NCI-H1436 (cell line): ENCODE results near the gene NAGS.
"Not testable (repeated sequence)": the region's sequence is repeated elsewhere in the genome, so short reads cannot be mapped to it uniquely, and the experiment has no call there.

Experiments used
- DNase-seq: peaks from one replicate; lab custom pipeline; 2025; lab: John Stamatoyannopoulos, UW

The NAGS gene

DNA sequence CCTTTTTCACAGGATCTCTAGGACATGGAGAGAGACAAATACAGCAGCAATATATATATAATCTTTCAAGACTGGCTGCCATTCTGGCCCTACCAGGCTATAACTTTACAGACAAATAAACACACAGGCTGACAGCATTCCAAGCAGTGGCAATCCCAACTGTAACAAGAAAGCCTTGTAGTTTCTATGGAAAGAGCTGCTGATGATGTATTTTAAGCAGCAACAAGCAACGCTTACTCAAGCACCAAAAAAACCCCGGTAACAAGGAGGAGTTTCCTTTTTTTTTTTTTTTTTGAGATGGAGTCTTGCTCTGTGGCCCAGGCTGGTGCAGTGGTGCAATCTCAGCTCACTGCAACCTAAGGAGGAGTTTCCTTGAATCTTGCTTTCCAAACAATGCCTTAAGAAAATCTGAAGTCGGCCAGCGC lies 38.9 kb downstream of the NAGS start:
- DNase-seq: no peak

DNA sequence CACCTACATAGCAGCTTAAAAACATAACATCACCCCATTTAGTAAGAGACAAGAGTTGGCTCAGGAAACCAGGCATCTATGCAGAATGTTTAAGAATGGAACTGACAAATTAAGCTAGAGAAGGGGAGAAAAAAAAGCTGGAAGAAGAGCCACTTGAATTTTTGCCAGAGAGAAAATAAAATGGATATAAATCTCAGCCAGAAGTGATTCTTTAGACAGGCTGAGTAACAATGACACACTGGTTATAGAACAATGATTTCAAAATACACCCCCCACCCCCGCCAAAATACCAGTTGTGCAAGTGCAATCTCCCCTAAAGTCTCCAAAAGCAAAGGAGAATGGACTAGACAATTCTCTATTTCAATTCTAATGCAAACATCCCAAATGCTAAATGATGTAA lies 39.6 kb downstream of the NAGS start:
- DNase-seq: no peak

DNA sequence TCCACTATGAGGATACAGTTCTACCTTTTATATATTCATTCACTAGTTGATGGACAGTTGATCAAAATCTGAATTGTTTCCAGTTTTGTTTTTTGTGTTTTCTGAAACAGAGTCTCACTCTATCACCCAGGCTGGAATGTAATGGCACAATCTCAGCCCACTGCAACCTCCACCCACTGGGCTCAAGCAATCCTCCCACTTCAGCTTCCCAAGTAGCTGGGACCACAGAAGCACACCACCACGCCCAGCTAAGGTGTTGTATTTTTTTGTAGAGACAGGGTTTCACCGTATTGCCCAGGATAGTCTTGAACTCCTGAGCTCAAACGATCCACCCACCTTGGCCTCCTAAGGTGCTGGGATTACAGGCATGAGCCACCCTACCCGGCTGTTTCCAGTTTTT lies 41.1 kb downstream of the NAGS start:
- no peak for DNase-seq

DNA sequence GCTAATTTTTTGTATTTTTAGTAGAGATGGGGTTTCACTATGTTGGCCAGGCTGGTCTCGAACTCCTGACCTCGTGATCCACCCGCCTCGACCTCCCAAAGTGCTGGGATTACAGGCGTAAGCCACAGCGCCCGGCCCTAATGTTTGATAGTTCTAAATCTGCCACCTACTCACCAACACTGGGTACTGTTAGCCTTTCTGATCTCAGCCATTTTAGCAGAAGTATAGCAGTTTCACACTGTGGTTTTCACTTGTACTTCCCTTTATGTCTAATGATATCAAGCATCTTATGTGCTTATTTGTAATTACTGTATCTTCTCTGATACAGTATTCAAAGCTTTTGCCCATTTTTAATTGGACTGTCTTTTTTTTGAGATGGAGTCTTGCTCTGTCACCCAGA lies 42.5 kb downstream of the NAGS start:
- not testable (repeated sequence) for DNase-seq

DNA sequence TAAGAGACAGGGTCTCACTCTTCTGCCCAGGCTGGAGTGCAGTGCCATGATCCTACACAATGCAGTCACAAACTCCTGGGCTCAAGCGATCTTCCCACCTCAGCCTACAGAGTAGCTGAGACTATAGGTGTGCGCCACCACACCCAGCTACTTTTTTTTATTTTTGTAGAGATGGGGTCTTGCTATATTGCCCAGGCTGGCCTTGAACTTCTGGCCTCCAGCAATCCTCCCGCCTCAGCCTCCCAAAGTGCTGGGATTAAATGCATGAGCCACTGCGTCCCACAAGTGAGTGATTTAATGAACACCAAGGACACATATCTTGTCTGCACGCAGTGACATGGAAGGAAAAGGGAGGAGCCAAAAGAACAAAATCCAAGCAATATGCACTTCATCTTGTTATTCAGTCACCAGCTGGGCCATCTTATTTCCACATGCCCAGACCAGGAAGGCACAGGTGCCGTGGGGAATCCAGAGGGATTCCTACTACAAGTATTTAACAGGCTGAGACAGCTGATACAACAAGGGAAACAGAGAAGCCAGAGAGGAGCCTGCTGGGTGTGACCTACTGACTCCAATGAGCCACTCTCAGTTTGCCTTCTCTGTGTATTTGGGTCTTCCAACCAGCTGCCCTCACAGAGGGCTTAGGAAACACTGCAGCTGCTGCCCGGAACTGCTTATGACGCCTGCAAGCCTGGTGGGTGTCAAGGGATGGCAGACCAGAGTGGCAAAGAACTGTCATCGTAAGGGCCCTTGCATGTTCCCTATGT lies 45.1 kb downstream of the NAGS start:
- no peak for DNase-seq

DNA sequence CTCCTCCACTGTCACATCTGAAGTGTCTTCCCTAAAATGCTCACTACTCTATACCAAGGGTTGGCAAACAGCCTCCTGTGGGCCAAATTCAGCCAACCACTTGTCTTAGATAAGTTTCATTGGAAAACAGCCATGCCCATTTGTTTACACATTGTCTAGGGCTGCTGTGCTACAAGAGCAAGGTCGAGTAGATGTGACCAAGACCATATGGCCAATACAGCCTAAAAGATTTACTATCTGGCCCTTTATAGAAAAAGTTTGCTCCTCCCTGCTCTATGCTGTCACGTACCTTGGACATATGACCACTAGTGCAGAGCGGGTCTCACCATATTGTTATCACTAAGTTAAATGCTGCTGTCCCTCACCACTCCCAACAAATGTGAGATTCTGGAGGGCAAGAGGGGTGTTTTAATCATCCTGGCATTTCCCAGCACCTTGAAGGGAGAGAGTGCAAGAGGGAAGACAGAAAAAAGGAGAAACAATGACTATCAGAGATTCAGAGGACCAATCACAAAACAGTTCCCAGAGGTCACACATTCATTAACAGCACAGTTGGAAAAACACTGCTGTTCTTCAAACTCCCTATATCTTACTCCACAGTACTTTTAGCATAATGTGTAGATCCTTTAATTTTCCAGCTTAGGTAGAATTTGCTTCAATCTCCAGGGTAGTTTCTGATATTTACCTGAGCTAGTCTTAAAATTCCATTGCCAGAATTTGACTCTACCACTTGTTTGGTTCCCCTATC lies 48.9 kb downstream of the NAGS start:
- DNase-seq: no peak
